Measurements from ENCODE around the gene TMEM217.
"Not testable (repeated sequence)": the region's sequence is repeated elsewhere in the genome, so short reads cannot be mapped to it uniquely, and the experiment has no call there.

Gene TMEM217

DNA sequence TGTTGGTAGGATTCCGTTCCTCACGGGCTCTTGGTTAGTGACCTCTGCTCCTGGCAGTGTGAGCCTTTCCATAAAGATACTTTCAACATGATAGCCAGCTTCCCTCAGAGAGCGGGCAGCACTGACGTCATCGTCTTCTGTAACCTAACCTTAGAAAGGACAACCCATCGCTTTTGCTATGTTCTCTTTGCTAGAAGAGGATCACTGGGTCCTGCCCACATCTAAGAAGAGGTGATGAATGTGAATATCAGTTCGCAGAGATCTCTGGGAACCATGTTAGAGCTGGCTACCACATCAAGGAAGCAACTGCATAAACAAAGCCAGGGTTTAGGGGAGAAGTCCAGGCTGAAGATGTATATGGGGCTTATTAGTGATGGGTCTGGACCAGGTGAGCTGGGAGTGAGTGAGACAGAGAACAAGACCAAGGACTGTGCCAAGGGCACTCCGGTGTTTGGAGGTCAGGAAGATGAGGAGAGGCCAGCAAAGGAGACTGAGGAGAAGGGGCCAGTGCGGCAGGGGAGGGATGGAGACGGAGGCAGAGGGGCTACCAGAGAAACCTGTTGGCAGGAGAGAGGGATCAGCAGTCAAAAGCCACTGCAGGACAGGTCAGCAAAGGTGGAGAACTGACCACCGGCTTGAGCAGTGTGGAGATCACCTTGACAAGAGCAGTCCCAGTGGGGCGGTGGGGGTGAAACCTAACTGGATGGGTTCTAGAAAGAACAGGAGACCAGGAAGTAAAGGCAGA is 48.3 kb downstream of the TMEM217 start:
- DNase-seq, result no peak

DNA sequence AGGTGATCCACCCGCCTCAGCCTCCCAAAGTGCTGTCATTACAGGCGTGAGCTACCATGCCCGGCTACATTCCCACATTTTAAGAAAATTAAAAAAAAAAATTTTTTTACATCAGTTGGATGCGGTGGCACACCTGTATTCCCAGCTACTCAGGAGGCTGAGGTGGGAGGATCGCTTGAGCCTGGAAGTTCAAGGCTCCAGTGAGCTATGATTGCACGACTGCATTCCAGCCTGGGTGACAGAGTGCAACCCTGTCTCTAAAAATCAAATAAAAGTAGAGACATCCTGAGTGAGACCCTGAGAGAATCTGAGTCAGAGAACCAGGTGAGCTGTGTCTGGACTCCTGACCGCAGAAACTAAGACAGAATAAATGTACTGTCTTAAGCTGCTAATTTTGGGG is 49.2 kb downstream of the TMEM217 start:
- DNase-seq, result no peak

DNA sequence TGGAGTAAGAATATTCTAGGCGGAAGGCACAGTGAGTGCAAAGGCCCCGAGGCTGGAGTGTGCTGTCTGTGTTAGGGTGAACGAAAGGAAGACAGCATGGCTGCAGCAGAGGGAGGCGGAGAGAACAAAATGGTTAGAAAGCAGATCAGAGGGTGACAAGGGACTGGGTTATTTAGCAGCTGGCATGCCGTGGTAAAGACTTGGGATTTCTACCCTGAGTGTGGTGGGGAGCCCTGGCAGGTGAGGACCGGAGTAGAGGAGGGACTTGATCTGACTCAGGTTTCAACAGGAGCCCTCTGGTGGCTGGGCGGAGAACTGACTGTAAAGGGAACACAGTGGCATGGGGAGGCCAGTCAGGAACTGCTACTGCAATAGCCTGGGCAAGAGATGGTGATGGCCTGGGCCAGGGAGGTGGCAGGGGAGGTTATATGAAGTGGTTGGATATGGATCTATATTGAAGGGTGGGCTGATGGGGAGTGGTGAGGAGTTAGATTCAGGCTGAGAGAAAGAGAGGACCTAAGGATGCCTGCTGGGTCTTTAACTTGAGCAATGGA is 50.0 kb downstream of the TMEM217 start:
- peak; percentile 43 to 67 for DNase-seq

DNA sequence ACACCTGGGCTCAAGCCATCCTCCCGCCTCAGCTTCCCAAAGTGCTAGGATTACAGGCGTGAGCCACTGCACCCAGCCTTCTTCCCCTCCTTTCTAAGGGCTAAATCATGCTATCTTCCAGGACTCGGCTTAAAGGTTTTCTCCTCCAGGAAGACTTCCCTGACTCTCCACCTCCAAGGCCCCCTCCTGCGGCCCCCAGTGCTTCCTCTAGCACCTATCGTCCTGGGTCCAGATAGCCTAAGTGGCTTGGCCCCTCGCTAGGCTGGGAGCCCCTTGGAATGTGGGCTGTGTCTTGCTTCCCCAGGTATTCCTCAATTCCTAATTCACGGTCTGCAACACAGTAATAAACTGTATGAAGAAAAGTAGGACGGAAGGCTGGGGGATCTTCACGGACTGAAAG is 51.3 kb downstream of the TMEM217 start:
- DNase-seq, result no peak

DNA sequence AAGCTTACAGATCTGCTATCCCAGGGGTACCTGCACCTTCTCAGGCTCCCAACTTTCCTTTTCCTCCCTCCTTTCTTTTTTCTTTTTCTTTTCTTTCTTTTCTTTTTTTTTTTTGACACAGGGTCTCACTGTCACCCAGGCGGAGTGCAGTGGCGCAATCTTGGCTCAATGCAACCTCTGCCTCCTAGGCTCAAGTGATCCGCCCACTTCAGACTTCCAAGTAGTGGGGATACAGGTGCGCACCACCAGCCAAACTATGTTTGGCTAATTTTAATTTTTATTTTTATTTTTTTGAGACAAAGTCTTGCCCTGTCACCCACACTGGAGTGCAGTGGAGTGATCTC is 52.0 kb downstream of the TMEM217 start:
- no peak for DNase-seq

DNA sequence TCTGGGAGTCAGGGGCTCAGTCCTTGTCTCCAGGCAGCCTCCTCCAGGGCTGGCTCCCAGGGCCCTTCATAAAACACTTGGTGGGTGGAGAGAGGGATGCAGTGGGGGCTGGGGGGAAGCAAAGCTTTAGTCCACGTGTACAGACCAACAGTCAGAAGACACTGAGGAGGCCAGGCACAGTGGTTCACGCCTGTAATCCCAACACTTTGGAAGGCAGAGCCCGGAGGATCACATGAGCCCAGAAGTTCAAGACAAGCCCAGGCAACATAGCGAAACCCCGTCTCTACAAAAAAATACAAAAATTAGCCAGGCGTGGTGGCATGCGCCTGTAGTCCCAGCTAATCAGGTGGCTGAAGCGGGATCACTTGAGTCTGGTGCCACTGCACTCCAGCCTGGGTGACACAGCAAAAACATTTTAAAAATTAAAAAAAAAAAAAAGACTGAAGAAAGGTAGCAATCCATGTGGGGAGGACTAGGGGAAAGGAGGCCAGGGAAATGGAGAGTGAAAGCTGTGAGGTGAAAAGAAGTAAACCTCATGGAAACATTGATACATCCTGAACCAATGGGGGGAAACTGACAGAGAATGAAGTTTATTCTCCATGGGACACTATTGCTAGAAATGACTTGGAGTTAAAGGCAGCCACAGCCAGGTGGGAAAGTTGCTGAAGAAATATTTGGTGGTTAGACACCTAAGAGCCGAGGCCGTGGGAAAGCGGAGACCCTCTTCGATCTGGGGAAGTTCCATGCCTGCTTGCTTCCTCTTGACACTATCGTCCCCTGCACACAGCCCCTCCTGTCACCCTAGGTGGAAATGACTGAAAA is 52.6 kb downstream of the TMEM217 start:
- DNase-seq, result no peak

DNA sequence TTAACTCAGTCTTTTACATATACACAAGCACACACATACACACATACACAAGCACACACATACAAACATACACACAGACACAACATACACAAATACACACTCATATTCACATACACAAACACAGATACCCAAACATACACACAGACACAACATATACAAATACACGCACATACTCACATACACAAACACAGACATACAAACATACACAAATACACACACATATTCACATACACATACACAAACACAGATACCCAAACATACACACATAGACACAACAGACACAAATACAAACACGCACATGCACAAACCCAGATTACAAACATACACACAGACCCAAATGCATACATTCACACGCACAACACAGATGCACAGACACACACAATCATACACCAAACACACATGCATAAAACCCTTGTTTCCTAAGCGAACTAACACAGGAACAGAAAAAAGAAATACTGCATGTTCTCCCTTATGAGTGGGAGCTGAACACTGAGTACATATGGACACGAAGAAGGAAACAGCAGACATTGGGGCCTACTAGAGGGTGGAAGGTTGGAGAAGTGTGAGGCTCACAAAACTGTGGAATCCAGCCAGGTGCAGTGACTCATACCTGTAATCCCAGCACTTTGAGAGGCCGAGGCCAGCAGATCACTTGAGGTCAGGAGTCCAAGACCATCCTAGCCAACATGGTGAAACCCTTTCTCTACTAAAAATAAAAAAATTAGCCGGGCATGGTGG is 53.8 kb downstream of the TMEM217 start:
- DNase-seq, result no peak

DNA sequence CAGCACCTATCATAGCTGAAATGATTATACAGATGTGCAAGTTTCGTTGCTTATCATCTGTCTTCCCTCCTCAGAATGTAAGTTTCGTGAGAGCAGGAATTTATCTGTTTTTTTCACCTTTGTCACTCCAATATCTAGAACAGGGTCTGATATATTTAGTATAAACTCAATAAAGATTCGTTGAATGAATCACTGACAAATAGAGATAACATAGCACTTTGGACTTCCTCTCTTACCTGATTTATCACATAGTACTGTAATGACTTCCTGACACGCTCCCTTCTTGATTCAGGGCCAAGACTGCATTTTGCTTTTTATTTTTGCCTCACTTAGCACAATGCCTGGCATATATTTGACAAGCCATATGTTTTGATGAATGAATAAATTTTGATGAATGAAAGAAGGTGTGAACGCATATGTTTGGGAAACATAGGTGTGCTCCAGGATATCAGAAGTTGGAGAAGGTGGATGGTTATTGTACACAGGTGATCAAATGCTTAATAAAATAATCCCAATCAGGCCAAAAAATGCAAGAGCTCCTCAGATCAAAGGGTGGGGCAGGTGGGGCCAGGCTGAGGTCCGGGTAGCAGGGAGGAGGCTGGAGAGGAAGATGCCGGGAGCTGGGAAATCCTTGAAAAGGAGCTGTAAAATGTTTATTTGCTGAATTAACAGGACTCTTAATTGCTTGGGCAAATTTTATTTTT is 55.0 kb downstream of the TMEM217 start:
- no peak for DNase-seq

DNA sequence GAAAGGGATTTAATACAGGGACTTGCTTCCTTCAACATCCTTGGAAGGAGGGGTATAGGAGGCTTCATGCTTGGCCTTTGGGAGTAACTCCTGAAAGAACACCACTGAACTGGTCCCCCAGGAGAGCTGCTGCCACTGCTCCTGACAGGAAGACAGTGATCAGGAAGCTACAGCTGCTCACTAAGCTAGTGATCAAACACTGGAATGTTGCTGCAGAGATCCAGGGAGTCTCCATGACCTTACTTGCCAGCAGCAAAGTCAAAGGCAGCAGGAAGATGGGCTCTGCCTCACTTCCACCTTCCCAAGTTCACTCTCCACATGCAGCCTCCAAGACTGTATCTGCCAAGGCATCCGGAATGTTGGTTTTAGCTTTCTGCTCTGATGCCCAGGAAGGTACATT is 56.2 kb downstream of the TMEM217 start:
- no peak for DNase-seq

DNA sequence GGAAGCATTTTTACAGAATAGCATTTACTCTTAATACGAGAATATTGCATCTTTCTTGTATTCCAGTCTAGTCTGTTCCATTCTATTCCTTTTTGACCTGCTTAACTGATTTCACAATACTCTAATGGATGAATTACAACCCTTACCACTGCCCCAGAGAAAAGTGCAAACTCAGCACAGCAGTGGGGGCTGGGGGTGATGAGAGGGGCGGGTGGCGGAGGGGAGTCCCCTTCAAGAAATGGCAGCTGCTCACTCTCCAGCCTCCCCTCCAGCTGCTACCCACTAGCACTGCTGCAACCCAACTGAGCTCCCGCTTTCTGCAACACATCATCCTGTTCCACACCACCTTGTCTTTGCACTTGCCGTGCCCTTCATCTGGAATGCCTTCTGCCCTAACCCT is 57.9 kb downstream of the TMEM217 start:
- DNase-seq, result no peak

DNA sequence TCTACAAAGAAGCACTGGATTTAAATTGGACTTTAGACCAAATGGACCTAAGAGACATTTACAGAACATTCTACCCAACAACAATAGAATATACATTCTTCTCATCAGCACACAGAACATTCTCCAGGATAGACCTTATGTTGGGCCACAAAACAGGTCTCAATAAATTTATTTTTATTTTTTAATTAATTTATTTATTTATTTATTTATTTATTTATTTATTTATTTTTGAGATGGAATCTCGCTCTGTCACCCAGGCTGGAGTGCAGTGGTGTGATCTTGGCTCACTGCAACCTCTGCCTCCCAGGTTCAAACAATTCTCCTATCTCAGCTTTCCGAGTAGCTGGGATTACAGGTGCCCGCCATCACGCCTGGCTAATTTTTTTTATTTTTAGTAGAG is 61.5 kb downstream of the TMEM217 start:
- not testable (repeated sequence) for DNase-seq

DNA sequence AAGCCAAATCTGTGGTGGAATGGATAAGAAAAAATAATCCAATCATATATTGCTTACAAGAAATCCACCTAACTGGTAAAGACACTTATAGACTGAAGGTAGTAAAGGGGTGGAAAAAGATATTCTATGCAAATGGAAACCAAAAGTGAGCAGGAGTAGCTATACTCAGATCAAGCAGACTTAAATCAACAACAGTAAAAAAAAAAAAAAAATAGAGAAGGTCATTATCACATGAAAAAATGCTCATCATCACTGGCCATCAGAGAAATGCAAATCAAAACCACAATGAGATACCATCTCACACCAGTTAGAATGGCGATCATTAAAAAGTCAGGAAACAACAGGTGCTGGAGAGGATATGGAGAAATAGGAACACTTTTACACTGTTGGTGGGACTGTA is 63.1 kb downstream of the TMEM217 start:
- not testable (repeated sequence) for DNase-seq

DNA sequence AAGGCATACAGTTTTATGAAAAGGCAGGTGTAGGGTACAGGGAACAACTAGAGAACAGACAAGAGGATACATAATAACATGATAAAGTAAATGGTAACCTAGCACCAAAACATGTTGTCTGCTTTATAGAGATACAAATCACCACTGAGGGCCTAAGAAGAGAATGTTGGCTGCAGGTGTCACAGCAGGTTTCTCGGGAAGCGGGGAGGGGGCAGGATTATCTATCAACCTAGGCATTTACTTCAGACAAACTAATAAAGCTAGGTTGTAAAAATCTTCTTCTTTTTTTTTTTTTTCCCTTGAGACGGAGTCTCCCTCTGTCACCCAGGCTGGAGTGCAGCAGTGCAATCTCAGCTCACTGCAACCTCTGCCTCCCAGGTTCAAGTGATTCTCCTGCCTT is 65.3 kb downstream of the TMEM217 start:
- DNase-seq, result no peak

DNA sequence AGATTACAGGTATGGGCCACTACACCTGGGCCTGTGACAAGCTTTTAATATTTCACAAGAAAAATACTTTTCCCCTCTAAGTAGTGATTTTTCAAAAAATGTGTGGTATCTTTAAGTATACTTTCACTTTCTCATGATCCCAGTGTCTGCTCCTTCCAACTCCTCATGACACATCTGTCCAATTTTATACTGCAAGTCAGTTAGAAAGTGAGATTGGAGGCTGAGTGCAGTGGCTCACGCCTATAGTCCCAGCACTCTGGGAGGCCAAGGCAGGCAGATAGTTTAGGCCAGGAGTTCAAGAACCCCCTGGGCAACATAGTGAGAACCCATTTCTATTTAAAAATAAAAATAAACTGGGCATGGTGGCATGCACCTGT is 67.8 kb downstream of the TMEM217 start:
- no peak for DNase-seq

DNA sequence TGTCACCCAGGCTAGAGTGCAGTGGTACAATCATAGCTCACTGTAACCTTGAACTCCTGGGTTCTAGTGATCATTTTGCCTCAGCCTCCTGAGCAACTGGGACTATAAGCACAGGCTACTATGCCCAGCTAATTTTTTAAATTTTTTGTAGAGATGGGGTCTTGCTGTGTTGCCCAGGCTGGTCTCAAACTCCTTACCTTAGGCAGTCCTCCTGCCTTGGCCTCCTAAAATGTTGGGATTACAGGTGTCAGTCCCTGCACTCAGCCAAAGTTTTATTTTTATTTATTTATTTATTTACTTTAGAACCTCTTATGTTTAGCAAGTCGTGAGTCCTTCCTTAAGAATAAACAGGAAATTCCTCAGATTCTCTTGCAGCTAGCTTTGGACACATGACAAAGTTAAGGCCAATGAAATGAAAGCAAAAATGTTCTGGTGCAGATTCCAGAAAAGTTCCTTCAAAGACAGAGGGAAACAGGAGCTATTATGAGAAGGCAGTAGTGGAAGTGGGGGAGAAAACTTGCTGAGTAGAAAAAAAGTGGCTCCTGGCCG is 68.9 kb downstream of the TMEM217 start:
- no peak for DNase-seq

DNA sequence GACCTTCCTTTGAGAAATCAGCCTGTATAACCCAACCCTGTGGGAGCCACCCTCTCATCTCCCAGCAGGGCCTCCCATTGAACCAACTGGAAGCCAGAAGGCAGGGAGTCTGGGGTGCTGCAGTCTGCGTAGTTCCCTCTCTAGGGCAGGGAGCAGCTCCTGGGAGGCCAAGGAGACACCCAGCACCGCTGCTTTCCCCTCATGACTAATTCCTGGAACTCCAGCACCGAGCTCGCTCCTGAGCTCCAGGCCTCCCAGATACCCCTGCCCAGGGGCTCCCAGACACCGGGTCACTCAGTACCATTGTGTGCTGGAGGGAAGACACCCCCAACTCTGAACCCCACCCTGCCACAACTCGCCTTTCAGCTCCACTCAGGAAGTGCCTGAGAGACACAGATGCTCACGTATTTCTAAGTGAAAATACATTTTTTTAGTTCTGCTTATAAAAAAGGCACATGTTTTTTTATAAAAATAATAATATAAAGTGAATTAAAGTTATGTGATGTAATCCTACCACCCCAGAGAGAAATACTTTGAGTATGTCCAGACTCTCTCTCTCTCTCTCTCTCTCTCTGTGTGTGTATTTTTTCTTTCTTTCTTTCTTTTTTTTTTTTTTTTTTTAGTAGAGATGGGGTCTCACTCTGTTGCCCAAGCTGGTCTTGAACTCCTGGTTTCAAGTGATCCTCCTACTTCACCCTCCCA is 70.5 kb downstream of the TMEM217 start:
- no peak for DNase-seq

DNA sequence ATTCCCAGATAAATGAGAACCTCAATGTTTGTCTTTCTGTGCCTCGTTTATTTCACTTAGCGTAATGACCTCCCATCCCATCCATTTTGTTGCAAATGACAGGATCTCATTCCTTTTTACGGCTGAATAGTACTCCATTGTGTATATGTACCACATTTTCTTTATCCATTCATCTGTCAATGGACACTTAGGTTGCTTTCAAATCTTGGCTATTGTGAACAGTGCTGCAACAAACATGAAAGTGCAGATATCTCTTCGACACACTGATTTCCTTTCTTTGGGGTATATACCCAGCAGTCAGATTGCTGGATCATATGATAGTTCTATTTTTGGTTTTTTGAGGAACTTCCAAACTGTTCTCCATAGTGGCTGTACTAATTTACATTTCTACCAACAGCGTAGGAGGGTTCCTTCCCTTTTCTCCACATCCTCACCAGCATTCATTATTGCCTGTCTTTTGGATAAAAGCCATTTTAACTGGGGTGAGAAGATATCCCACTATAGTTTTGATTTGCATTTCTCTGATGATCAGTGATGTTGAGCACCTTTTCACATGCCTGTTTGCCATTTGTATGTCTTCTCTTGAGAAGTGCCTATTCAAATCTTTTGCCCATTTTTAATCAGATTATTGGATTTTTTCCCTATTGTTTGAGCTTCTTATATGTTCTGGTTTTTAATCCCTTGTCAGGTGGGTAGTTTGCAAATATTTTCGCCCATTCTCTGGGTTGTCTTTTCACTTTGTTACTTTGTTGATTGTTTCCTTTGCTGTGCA is 71.8 kb downstream of the TMEM217 start:
- DNase-seq, result not testable (repeated sequence)

DNA sequence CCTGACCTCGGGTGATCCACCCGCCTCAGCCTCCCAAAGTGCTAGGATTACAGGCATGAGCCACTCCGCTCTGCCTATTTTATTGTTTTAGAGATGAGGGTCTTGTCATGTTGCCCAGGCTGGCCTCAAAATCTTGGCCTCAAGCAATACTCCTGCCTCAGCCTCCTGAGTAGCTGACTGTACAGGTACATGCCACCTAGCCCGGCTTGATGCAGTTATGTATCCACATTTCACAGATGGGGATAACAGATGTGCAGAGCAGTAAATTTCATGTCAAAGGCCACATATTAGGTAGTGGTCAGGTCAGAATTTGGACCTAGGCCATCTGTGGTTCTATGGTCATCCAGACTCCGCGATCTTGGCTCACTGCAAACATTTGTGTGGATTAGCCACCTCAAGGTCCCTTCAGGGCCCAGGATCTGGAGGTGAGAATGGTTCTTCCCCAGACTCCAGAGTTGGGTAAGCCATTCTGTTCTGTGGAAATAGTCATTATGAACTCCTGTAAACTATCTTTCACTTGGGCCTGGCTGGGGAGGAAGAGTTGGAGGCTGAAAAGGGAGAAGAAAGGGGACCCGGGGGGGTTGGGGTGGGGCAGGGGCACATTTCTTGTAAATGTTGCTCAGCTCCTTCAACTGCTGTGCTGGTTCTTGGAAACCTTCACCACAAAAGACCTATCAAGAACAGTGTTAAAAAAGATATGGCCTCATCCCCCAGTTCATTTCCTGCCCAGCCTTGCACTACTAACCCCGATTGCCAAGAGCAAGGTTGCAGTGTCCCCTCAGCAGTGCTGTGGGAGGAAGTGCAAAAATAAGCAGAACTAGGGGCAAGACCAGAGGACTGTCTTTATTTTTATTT is 75.0 kb downstream of the TMEM217 start:
- no peak for DNase-seq

DNA sequence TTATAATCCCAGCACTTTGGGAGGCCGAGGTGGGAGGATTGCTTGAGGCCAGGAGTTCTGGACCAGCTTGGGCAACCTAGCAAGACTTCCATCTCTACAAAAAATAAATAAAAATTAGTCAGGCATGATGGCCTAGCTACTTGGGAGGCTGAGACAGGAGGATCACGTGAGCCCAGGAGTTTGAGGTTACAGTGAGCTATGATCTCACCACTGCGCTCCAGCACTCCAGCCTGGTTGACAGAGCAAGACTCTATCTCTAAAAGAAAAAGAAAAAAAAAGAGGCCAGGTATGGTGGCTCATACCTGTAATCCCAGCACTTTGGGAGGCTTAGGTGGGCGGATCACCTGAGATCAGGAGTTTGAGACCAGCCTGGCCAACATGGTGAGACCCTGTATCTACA is 77.3 kb downstream of the TMEM217 start:
- not testable (repeated sequence) for DNase-seq

DNA sequence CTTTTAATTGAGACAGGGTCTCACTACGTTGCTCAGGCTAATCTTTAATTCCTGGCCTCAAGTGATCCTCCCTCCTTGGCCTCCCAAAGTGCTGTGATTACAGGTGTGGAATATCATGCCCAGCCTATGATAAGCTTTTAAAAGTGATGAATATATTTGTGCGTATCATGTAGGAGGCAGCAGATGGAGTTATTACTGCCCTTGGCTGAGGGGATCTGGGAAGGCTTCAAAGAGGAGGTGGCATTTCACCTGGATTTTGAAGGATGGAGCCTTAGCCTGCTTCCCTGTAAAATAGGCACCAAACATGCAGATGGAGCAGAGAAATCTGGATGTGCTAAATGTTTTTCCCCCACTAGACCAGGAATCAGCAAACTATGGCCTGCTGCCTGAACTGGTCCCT is 77.9 kb downstream of the TMEM217 start:
- no peak for DNase-seq

Data from NCI-H1930 (cell line).